Globus pallidus (tissue), 1 donor: Measurements from ENCODE around the gene ZNF784.
A peak's percentile ranks its signal among the peaks of the same experiment; 100 is the strongest.
"Not testable (repeated sequence)": the region's sequence is repeated elsewhere in the genome, so short reads cannot be mapped to it uniquely, and the experiment has no call there.

Source experiments
- DNase-seq: peaks from one replicate; pipeline ENCODE4 v3.0.0-alpha.2; 2015; ENCODE audit warnings: low spot score

ZNF784 gene

DNA sequence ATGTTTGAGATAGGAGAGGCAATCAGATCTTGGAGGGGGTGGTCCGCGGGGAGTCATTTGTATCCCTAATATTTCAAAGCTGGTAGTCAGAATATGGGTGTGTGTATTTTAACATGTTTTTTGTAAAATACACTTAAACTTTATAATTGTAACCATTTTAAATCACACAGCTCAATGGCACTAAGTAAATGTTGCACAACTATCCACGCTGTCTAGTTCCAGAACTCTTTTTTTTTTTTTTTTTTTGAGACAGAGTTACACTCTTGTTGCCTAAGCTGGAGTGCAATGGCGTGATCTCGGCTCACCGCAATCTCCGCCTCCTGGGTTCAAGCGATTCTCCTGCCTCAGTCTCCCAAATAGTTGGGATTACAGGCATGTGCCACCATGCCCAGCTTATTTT is 40.5 kb downstream of the ZNF784 start:
- not testable (repeated sequence) for DNase-seq

GRCh38 chr19:55582284-55582683 is 42.1 kb downstream of the ZNF784 start:
- not testable (repeated sequence) for DNase-seq

DNA sequence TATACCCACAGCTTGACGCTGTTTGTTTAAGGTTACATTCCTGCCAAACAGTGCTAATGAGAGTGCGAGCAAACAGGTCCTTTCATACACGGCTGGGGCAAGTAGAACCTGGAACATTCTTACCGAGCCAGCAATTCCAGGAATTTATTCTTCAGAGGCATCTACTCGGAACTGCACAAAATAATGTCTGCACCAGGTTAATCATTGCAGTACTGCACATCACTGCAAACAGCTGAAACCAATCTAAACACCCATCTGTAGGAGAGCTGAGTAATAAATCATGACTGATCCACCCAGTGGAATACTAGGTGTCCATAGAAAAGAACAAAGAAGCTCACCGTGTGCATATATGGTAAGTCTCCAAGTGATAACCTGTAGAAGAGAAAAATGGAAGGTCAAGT is 42.5 kb downstream of the ZNF784 start:
- DNase-seq = no peak

- DNase-seq = no peak
These were observed 43.1 kb downstream of the ZNF784 start for GRCh38 chr19:55581145-55581822.

- DNase-seq = peak; percentile 88
These were observed 43.7 kb downstream of the ZNF784 start, which contains the start of gene ZNF579 for GRCh38 chr19:55580628-55581144. Gene ZNF579 (minus strand): TSS chr19:55580848. CDS start chr19:55579639, 1,209 bp downstream.

DNA sequence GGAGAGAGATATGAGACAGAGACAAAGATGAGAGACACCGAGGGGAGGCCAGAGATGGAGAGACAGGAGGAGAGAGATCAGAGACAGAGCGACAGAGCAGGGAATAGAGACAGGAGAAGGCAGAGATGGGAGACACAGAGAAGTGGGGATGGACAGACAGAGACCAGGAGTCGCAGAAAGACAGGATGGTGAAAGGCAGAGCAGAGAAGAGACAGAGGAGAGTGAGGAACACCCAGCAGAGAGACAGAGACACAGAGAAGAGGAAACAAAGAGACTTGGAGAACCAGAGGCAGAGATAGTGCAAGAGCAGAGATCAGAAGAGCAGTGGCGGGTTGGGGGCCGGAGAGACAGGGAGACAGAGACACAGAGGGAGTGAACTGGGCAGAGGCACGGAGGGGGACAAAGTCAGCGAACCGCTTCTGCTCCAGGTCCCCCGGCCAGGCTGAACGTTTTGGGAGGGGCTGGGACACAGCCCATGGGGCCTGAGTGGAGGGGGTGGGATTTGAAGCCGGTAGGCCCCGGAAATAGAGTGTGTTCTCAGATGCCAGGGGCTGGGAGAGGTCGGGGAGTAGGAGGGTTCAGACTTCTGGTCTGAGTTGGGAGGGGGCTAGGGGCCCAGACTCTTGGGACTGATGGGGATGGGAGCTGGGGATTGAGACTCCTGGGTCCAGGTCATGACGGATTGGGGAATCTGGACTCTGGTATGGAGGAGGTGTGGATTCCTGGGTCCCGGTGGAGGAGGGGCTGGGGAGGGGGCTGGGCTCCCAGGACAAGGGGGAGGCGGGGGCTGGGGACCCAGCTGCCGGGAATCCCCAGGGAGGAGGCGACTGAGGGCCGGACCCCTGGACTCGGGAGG is 44.4 kb downstream of the ZNF784 start:
- no peak for DNase-seq

- DNase-seq = no peak
These were observed 45.3 kb downstream of the ZNF784 start for GRCh38 chr19:55578761-55579747.

DNA sequence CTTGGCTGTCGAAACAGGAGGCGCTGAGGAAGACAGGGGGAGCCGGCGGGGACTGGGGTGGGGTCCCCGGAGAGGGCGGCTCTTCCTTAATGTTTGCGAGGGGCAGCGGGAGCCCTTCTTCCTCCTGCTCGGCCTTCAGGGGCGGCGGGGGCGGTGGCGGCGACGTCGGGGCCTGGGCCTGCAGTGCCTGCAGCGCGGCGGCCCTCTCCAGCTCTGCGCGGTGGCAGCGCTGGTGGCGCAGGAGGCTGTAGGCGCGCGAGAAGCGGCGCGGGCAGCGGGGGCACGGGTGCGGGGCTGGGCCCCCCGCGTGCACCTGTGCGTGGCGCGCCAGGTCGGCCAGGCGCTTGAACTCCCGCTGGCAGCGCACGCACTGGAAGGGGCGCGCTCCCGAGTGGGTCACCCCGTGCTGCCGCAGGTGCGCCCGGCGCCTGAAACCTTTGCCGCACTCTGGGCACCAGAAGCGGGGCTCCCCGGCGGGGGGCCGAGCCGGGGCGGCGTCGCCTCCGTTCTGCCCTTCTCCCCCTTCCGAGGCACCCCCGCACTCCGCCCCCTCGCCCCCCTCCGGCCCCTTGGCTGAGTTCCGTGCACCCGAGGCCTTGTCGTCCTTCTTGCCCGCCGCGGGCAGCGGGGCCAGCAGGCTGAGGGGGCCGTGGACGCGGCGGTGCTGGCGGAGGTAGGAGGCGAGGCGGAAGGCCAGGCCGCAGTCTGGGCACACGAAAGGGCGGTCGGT is 46.2 kb downstream of the ZNF784 start:
- DNase-seq = no peak

DNA sequence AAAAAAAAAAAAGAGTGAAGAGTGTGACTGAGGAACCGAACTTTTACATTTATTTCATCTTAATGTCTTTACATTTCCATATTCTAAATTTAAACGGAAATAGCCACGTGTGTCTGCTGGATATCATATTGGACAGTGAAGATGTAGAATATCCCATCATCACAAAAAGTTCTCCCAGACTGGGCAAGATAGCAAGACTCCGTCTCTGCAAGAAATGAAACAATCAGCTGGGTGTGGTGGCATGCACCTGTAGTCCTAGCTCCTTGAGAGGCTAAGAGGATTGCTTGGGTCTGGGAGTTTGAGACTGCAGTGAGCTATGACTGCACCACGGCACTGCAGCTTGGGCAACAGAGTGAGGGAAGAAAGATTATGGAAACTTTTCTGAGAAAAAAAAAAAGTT is 47.6 kb downstream of the ZNF784 start:
- DNase-seq = no peak

GRCh38 chr19:55573929-55574328 is 50.4 kb downstream of the ZNF784 start:
- DNase-seq = not testable (repeated sequence)
